ENCODE data around the gene IL22RA2. TPM values are rescaled to one million over a fixed set of nuclear protein-coding genes. Genes with fewer than 3 reads are reported as not detected.
"Not testable (repeated sequence)": the region's sequence is repeated elsewhere in the genome, so short reads cannot be mapped to it uniquely, and the experiment has no call there.

Gene IL22RA2
- total RNA-seq, 1 donor from 2014 or later = not detected

- Mint-ChIP-seq H3K27ac (no peak overlapping the region), H3K9me3 (peaks cover 4% of the 10 kb centered on the region)
- no peak for DNase-seq
Measured at GRCh38 chr6:137111296-137112066, 62.0 kb downstream of the IL22RA2 start.

GRCh38 chr6:137107767-137108105 lies 65.7 kb downstream of the IL22RA2 start:
- H3K27ac Mint-ChIP-seq = peak overlapping the region; percentile 87
- H3K36me3 Mint-ChIP-seq (ENCODE audit: low read depth) = peaks cover 2% of the 10 kb centered on the region
- no peaks in the 10 kb centered on the region for H3K27me3 Mint-ChIP-seq
- no peak for ATAC-seq (ENCODE audit: low read depth)
- peaks cover 58% of the 10 kb centered on the region for H3K4me1 Mint-ChIP-seq
- TF ChIP-seq CTCF (IDR thresholded peaks at IDR 0.05) = no peak
- POLR2A ChIA-PET = interaction anchor here (0.7 to 3.9 kb wide), 4 partner anchors 10 to 82 kb away, joined by 3 to 33 read pairs (median 10); no protein-coding TSS in a partner anchor
- intact Hi-C loops (cut with micrococcal nuclease) = loop anchor here (10.0 kb wide), 1 partner anchor 797 kb away; no protein-coding TSS in a partner anchor
- peaks cover 7% of the 10 kb centered on the region for H3K9me3 Mint-ChIP-seq
- H3K4me3 Mint-ChIP-seq = no peak overlapping the region
- CTCF ChIA-PET = interaction anchor here (0.9 to 1.3 kb wide), 3 partner anchors 12 to 59 kb away, joined by 3 to 4 read pairs (median 3); no protein-coding TSS in a partner anchor
- DNase-seq = no peak

More at GRCh38 chr6:137111296-137112066, 62.0 kb downstream of the IL22RA2 start:
- TF ChIP-seq CTCF (IDR thresholded peaks at IDR 0.05) = no peak
- intact Hi-C loops (cut with micrococcal nuclease) = no loop called here
- H3K27me3 Mint-ChIP-seq = no peaks in the 10 kb centered on the region
- CTCF ChIA-PET = interaction anchor here (1.0 kb wide), 1 partner anchor 9 kb away, joined by 3 read pairs; no protein-coding TSS in a partner anchor
- no peak for ATAC-seq (ENCODE audit: low read depth)
- H3K36me3 Mint-ChIP-seq (ENCODE audit: low read depth) = peaks cover 2% of the 10 kb centered on the region
- H3K4me3 Mint-ChIP-seq = no peak overlapping the region
- peaks cover 23% of the 10 kb centered on the region for H3K4me1 Mint-ChIP-seq
- POLR2A ChIA-PET = interaction anchor here (0.8 kb wide), 1 partner anchor 105 kb away, joined by 3 read pairs; no protein-coding TSS in a partner anchor

- DNase-seq; H3K4me3 Mint-ChIP-seq; ATAC-seq (ENCODE audit: low read depth); H3K9me3 Mint-ChIP-seq; H3K27me3 Mint-ChIP-seq; H3K36me3 Mint-ChIP-seq (ENCODE audit: low read depth): not testable (repeated sequence)
- ChIA-PET POLR2A (interaction anchor here (0.7 to 3.9 kb wide), 9 partner anchors 11 to 142 kb away, joined by 3 to 33 read pairs (median 5); no protein-coding TSS in a partner anchor), CTCF (interaction anchor here (0.9 to 2.4 kb wide), 8 partner anchors 11 to 896 kb away, joined by 3 to 10 read pairs (median 4); partner anchors contain the start of gene IL22RA2)
- Mint-ChIP-seq H3K27ac (peak overlapping the region; percentile 87), H3K4me1 (peaks cover 63% of the 10 kb centered on the region)
- intact Hi-C loops (cut with micrococcal nuclease) = loop anchor here (10.0 kb wide), 1 partner anchor 798 kb away; no protein-coding TSS in a partner anchor
Measured at GRCh38 chr6:137107047-137107766, 66.2 kb downstream of the IL22RA2 start.

- no peak for TF ChIP-seq CTCF (IDR thresholded peaks at IDR 0.05)
- Mint-ChIP-seq H3K36me3 (ENCODE audit: low read depth) (peaks cover 2% of the 10 kb centered on the region), H3K4me1 (peaks cover 73% of the 10 kb centered on the region), H3K27ac (peak overlapping the region; percentile 87), H3K27me3 (no peaks in the 10 kb centered on the region), H3K4me3 (peak overlapping the region; percentile 50), H3K9me3 (peaks cover 10% of the 10 kb centered on the region)
- ATAC-seq (ENCODE audit: low read depth) = no peak
- intact Hi-C loops (cut with micrococcal nuclease) = loop anchor here (10.0 kb wide), 1 partner anchor 799 kb away; no protein-coding TSS in a partner anchor
- CTCF ChIA-PET = interaction anchor here (0.6 to 2.4 kb wide), 12 partner anchors 9 to 897 kb away, joined by 3 to 10 read pairs (median 4); partner anchors contain the start of gene IL22RA2
- DNase-seq = no peak
- POLR2A ChIA-PET = interaction anchor here (0.7 to 3.9 kb wide), 12 partner anchors 9 to 118 kb away, joined by 3 to 33 read pairs (median 4); partner anchors contain the start of gene IFNGR1
Measured at GRCh38 chr6:137106183-137106582, 67.3 kb downstream of the IL22RA2 start.

GRCh38 chr6:137105375-137105774 lies 68.1 kb downstream of the IL22RA2 start:
- peaks cover 2% of the 10 kb centered on the region for H3K36me3 Mint-ChIP-seq (ENCODE audit: low read depth)
- no peak for TF ChIP-seq CTCF (IDR thresholded peaks at IDR 0.05)
- DNase-seq = no peak
- H3K4me1 Mint-ChIP-seq = peaks cover 81% of the 10 kb centered on the region
- H3K9me3 Mint-ChIP-seq = peaks cover 10% of the 10 kb centered on the region
- POLR2A ChIA-PET = interaction anchor here (0.8 to 3.9 kb wide), 8 partner anchors 9 to 117 kb away, joined by 3 to 33 read pairs (median 4); no protein-coding TSS in a partner anchor
- CTCF ChIA-PET = interaction anchor here (1.0 to 2.4 kb wide), 8 partner anchors 8 to 118 kb away, joined by 4 to 10 read pairs (median 8); no protein-coding TSS in a partner anchor
- intact Hi-C loops (cut with micrococcal nuclease) = loop anchor here (10.0 kb wide), 1 partner anchor 799 kb away; no protein-coding TSS in a partner anchor
- ATAC-seq (ENCODE audit: low read depth) = no peak
- peak overlapping the region; percentile 50 for H3K4me3 Mint-ChIP-seq
- no peaks in the 10 kb centered on the region for H3K27me3 Mint-ChIP-seq
- peak overlapping the region; percentile 87 for H3K27ac Mint-ChIP-seq

Measured in activated B cell treated with CpG ODN at 0.5 μM for 24 hours (primary cell).